ENCODE data around the gene NRXN2. TPM values are rescaled to one million over a fixed set of nuclear protein-coding genes. Genes with fewer than 3 reads are reported as not detected.

Gene NRXN2
- total and polyA plus RNA-seq, 4 donors, result 0.17 to 2.8 (median 1.4) TPM

DNA sequence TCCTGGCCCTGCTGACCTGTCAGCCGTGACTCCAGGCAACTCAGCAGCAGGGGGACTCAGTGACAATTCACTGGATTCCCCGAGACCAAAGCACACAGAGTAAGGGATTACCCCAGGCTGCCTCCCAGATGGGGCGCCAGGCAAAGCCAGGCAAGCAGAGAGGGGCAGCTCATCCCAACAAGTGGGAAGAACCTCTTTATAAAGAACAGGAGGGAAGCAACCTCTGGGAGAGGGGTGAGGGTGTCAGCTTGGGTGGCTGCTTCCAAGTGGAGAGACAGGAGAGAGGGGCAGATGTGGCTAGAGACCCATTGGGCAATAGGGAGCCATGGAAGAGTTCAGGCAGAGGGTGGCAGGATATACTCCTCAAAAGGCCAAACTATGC, 130.8 kb downstream of the NRXN2 start:
- Histone ChIP-seq H3K4me1 (ENCODE audit: control insufficient read depth in 4 of 4, insufficient read depth in 4 of 4, low read length in 3 of 4) (no peaks in the 10 kb centered on the region), H3K9me3 (ENCODE audit: control insufficient read depth in 4 of 4, low read length in 3 of 4) (peaks cover 0 to 4% (median 2%) of the 10 kb centered on the region in 4 donors), H3K27me3 (ENCODE audit: control insufficient read depth in 4 of 4, insufficient read depth in 4 of 4, low read length in 3 of 4) (no peaks in the 10 kb centered on the region), H3K4me3 (ENCODE audit: low read depth in 1 of 3, low read length in 3 of 3) (no peak overlapping the region), H3K27ac (ENCODE audit: low read depth in 1 of 2, low read length in 2 of 2) (no peak overlapping the region), H3K9ac (ENCODE audit: low read depth in 1 of 2, low read length in 2 of 2) (no peak overlapping the region), H3K36me3 (ENCODE audit: control insufficient read depth in 4 of 4, insufficient read depth in 3 of 4, low read depth in 1 of 4, low read length in 3 of 4) (no peaks in the 10 kb centered on the region)
- DNase-seq (ENCODE audit: low spot score), result no peak
- 94% methylated on average over 3 of the region's 3 CpGs for WGBS
- TF ChIP-seq HNF4A (conservative IDR thresholded peaks at IDR 0.05), result no peak
- no peak for TF ChIP-seq RAD21 (IDR thresholded peaks at IDR 0.05)
- TF ChIP-seq TAF1 (conservative IDR thresholded peaks at IDR 0.05), result no peak
- no peak for TF ChIP-seq YY1 (IDR thresholded peaks at IDR 0.05)
- TF ChIP-seq FOXA1 (IDR thresholded peaks at IDR 0.05), result no peak
- no peak for TF ChIP-seq FOXA2 (IDR thresholded peaks at IDR 0.05)
- TF ChIP-seq, protein P1, sequence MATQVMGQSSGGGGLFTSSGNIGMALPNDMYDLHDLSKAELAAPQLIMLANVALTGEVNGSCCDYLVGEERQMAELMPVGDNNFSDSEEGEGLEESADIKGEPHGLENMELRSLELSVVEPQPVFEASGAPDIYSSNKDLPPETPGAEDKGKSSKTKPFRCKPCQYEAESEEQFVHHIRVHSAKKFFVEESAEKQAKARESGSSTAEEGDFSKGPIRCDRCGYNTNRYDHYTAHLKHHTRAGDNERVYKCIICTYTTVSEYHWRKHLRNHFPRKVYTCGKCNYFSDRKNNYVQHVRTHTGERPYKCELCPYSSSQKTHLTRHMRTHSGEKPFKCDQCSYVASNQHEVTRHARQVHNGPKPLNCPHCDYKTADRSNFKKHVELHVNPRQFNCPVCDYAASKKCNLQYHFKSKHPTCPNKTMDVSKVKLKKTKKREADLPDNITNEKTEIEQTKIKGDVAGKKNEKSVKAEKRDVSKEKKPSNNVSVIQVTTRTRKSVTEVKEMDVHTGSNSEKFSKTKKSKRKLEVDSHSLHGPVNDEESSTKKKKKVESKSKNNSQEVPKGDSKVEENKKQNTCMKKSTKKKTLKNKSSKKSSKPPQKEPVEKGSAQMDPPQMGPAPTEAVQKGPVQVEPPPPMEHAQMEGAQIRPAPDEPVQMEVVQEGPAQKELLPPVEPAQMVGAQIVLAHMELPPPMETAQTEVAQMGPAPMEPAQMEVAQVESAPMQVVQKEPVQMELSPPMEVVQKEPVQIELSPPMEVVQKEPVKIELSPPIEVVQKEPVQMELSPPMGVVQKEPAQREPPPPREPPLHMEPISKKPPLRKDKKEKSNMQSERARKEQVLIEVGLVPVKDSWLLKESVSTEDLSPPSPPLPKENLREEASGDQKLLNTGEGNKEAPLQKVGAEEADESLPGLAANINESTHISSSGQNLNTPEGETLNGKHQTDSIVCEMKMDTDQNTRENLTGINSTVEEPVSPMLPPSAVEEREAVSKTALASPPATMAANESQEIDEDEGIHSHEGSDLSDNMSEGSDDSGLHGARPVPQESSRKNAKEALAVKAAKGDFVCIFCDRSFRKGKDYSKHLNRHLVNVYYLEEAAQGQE (IDR thresholded peaks at IDR 0.05), result no peak
- TF ChIP-seq SP1 (IDR thresholded peaks at IDR 0.05), result no peak
- TF ChIP-seq, protein P2, sequence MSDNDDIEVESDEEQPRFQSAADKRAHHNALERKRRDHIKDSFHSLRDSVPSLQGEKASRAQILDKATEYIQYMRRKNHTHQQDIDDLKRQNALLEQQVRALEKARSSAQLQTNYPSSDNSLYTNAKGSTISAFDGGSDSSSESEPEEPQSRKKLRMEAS (IDR thresholded peaks at IDR 0.05), result no peak
- no peak for TF ChIP-seq GABPA (IDR thresholded peaks at IDR 0.05 in 1 of 2, conservative IDR thresholded peaks at IDR 0.05 in 1 of 2)
- TF ChIP-seq, protein P3, sequence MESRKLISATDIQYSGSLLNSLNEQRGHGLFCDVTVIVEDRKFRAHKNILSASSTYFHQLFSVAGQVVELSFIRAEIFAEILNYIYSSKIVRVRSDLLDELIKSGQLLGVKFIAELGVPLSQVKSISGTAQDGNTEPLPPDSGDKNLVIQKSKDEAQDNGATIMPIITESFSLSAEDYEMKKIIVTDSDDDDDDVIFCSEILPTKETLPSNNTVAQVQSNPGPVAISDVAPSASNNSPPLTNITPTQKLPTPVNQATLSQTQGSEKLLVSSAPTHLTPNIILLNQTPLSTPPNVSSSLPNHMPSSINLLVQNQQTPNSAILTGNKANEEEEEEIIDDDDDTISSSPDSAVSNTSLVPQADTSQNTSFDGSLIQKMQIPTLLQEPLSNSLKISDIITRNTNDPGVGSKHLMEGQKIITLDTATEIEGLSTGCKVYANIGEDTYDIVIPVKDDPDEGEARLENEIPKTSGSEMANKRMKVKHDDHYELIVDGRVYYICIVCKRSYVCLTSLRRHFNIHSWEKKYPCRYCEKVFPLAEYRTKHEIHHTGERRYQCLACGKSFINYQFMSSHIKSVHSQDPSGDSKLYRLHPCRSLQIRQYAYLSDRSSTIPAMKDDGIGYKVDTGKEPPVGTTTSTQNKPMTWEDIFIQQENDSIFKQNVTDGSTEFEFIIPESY (IDR thresholded peaks at IDR 0.05), result no peak
- no peak for TF ChIP-seq HNF4G (IDR thresholded peaks at IDR 0.05)
- no peak for TF ChIP-seq RXRA (IDR thresholded peaks at IDR 0.05)
- TF ChIP-seq, protein P4, sequence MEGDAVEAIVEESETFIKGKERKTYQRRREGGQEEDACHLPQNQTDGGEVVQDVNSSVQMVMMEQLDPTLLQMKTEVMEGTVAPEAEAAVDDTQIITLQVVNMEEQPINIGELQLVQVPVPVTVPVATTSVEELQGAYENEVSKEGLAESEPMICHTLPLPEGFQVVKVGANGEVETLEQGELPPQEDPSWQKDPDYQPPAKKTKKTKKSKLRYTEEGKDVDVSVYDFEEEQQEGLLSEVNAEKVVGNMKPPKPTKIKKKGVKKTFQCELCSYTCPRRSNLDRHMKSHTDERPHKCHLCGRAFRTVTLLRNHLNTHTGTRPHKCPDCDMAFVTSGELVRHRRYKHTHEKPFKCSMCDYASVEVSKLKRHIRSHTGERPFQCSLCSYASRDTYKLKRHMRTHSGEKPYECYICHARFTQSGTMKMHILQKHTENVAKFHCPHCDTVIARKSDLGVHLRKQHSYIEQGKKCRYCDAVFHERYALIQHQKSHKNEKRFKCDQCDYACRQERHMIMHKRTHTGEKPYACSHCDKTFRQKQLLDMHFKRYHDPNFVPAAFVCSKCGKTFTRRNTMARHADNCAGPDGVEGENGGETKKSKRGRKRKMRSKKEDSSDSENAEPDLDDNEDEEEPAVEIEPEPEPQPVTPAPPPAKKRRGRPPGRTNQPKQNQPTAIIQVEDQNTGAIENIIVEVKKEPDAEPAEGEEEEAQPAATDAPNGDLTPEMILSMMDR (IDR thresholded peaks at IDR 0.05; ENCODE audit: low read depth, low read length, missing input control), result no peak
- TF ChIP-seq JUND (IDR thresholded peaks at IDR 0.05), result no peak

Measured in liver (tissue), 9 donors.